Activated naive CD4-positive, alpha-beta T cell treated with anti-CD3 and anti-CD28 coated beads, Interleukin-2, amount 50 U/mL, for 24 hours (primary cell): ENCODE data around the gene NOX3.
"Not testable (repeated sequence)": the region's sequence is repeated elsewhere in the genome, so short reads cannot be mapped to it uniquely, and the experiment has no call there.

Experiments
- H3K27ac Mint-ChIP-seq: one replicate; pipeline ENCODE4 v1.8.0; 2021; ENCODE audit warnings: mild to moderate bottlenecking, mixed read lengths
- H3K27me3 Mint-ChIP-seq: one replicate; pipeline ENCODE4 v1.8.0; 2021; ENCODE audit warnings: mixed read lengths
- H3K36me3 Mint-ChIP-seq: one replicate; pipeline ENCODE4 v1.8.0; 2021; ENCODE audit warnings: mixed read lengths
- H3K4me1 Mint-ChIP-seq: one replicate; pipeline ENCODE4 v1.8.0; 2021; ENCODE audit warnings: mixed read lengths
- H3K4me3 Mint-ChIP-seq: one replicate; pipeline ENCODE4 v1.8.0; 2021; ENCODE audit warnings: mild to moderate bottlenecking, mixed read lengths
- H3K9me3 Mint-ChIP-seq: one replicate; pipeline ENCODE4 v1.8.0; 2021; ENCODE audit warnings: mixed read lengths

The NOX3 gene

GRCh38 chr6:155485756-155486155 lies 30.1 kb upstream of the NOX3 start:
- Mint-ChIP-seq H3K4me3 (no peak overlapping the region), H3K27me3 (peaks cover 2% of the 10 kb centered on the region), H3K27ac (no peak overlapping the region), H3K4me1 (no peaks in the 10 kb centered on the region), H3K9me3 (no peaks in the 10 kb centered on the region), H3K36me3 (no peaks in the 10 kb centered on the region)

DNA sequence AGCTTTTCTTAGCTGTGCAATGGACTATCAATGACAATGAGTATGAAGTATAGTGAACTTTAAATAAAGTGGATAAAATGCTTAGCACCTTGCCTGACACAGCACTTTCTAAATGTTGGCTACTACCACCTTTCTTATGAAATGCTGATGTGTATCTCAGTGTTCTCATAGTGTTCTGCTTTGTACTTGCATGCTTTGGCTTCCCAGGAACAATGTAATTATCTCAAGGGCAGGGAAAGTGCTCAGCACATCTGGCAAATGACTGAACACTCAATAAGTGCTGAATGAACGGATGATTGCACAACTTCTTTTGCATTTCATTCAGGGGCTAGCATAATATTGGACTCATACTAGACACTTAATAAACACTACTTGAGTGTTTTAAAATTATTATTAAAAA lies 28.2 kb upstream of the NOX3 start:
- no peak overlapping the region for H3K4me3 Mint-ChIP-seq
- H3K27me3 Mint-ChIP-seq, result peaks cover 2% of the 10 kb centered on the region
- peaks cover 8% of the 10 kb centered on the region for H3K4me1 Mint-ChIP-seq
- H3K27ac Mint-ChIP-seq, result no peak overlapping the region
- H3K36me3 Mint-ChIP-seq, result no peaks in the 10 kb centered on the region
- no peaks in the 10 kb centered on the region for H3K9me3 Mint-ChIP-seq

GRCh38 chr6:155481215-155481614 lies 25.6 kb upstream of the NOX3 start:
- no peaks in the 10 kb centered on the region for H3K27me3 Mint-ChIP-seq
- no peaks in the 10 kb centered on the region for H3K9me3 Mint-ChIP-seq
- H3K27ac Mint-ChIP-seq, result no peak overlapping the region
- no peak overlapping the region for H3K4me3 Mint-ChIP-seq
- no peaks in the 10 kb centered on the region for H3K36me3 Mint-ChIP-seq
- H3K4me1 Mint-ChIP-seq, result peaks cover 11% of the 10 kb centered on the region

GRCh38 chr6:155473741-155474140 lies 18.1 kb upstream of the NOX3 start:
- Mint-ChIP-seq H3K9me3 (peaks cover 6% of the 10 kb centered on the region), H3K4me3 (no peak overlapping the region), H3K27ac (no peak overlapping the region), H3K4me1 (peaks cover 4% of the 10 kb centered on the region), H3K27me3 (no peaks in the 10 kb centered on the region), H3K36me3 (peaks cover 6% of the 10 kb centered on the region)

- Mint-ChIP-seq H3K27me3 (no peaks in the 10 kb centered on the region), H3K36me3 (peaks cover 8% of the 10 kb centered on the region), H3K4me1 (no peaks in the 10 kb centered on the region), H3K4me3 (no peak overlapping the region), H3K27ac (no peak overlapping the region), H3K9me3 (peaks cover 6% of the 10 kb centered on the region)
Measured at GRCh38 chr6:155472886-155473285, 17.2 kb upstream of the NOX3 start.

DNA sequence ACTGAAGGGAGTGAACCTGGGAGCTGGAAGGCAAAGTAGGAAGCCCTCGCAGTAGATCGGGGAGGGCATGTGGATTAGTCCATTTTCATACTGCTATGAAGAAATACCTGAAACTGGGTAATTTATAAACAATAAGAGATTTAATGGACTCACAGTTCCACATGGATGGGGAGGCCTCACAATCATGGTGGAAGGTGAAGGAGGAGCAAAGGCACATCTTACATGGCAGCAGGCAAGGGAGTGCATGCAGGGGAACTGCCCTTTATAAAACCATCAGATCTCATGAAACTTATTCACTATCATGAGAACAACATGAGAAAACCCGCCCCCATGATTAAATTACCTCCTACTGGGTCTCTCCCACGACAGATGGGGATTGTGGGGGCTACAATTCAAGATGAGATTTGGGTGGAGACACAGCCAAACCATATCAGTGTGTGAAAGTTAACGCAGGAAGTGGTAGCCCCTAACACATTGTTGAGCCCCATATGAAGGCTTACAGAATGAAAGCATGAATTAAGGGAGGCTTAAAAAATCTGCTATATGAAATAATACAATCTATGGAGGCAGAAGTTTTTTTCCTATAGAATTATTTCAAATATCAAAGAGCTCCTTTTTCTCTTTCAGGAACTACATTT lies 15.5 kb upstream of the NOX3 start:
- not testable (repeated sequence) for H3K4me1 Mint-ChIP-seq, H3K27ac Mint-ChIP-seq, H3K9me3 Mint-ChIP-seq, H3K4me3 Mint-ChIP-seq, H3K27me3 Mint-ChIP-seq, H3K36me3 Mint-ChIP-seq

DNA sequence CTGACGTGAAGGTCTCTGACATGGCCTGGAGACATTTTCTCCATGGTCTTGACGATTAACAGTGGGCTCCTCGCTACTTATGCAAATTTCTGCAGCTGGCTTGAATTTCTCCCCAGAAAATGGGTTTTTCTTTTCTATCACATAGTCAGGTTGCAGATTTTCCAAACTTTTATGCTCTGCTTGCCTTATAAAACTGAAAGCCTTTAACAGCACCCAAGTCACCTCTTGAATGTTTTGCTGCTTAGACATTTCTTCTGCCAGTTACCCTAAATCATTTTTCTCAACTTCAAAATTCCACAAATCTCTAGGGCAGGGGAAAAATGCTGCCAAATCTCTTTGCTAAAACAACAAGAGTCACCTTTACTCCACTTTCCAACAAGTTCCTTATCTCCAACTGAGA lies 12.9 kb upstream of the NOX3 start:
- not testable (repeated sequence) for H3K27me3 Mint-ChIP-seq, H3K4me1 Mint-ChIP-seq, H3K27ac Mint-ChIP-seq, H3K4me3 Mint-ChIP-seq
- peaks cover 11% of the 10 kb centered on the region for H3K36me3 Mint-ChIP-seq
- H3K9me3 Mint-ChIP-seq, result peaks cover 11% of the 10 kb centered on the region

DNA sequence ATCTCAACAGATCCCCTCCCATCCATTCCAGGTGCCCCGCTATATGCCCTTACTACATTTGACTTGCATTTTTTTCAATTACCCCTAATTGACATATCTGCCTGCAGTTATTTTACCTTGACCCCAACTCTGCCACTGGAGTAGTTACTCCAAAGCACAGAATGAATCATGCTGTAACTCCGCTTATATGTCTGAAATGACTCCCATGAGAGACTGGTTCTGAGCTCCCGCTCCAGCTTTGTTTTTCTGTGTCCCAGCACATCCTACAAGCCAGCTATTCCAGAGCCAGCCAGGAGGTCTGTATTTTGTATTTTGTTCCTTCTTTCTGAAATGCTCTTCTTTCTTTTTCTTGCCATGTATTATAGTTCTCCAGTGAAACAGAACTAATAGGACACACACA lies 10.9 kb upstream of the NOX3 start:
- H3K27me3 Mint-ChIP-seq, result no peaks in the 10 kb centered on the region
- peaks cover 11% of the 10 kb centered on the region for H3K36me3 Mint-ChIP-seq
- H3K9me3 Mint-ChIP-seq, result peaks cover 11% of the 10 kb centered on the region
- no peak overlapping the region for H3K4me3 Mint-ChIP-seq
- H3K27ac Mint-ChIP-seq, result no peak overlapping the region
- H3K4me1 Mint-ChIP-seq, result no peaks in the 10 kb centered on the region

- no peaks in the 10 kb centered on the region for H3K4me1 Mint-ChIP-seq
- peaks cover 3% of the 10 kb centered on the region for H3K36me3 Mint-ChIP-seq
Measured at GRCh38 chr6:155461556-155461955, 5.9 kb upstream of the NOX3 start.

DNA sequence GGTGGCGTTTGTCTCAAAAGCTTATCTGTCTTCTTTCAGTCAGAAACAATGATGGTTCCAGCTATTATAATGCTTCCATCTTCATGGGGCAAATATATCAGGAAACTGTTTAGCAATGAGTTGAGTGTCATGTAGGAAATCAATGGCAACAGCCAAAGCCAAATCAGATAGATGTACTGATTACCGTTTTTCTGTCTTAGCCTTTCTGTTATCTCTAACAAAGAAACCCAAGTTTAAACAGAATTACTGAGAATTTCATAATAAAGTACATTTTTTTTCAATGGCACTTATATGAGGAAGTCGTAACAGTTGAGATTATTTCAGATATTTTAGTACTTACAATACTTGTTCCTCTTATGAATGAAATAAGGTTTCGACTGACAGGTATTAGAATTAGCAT lies 1.2 kb downstream of the NOX3 start:
- Mint-ChIP-seq H3K27me3 (peaks cover 3% of the 10 kb centered on the region), H3K36me3 (no peaks in the 10 kb centered on the region), H3K4me3 (no peak overlapping the region), H3K4me1 (peaks cover 9% of the 10 kb centered on the region), H3K9me3 (no peaks in the 10 kb centered on the region), H3K27ac (no peak overlapping the region)

More at GRCh38 chr6:155461556-155461955, 5.9 kb upstream of the NOX3 start:
- H3K27me3 Mint-ChIP-seq, result peaks cover 3% of the 10 kb centered on the region
- H3K9me3 Mint-ChIP-seq, result peaks cover 6% of the 10 kb centered on the region
- no peak overlapping the region for H3K4me3 Mint-ChIP-seq
- H3K27ac Mint-ChIP-seq, result no peak overlapping the region

DNA sequence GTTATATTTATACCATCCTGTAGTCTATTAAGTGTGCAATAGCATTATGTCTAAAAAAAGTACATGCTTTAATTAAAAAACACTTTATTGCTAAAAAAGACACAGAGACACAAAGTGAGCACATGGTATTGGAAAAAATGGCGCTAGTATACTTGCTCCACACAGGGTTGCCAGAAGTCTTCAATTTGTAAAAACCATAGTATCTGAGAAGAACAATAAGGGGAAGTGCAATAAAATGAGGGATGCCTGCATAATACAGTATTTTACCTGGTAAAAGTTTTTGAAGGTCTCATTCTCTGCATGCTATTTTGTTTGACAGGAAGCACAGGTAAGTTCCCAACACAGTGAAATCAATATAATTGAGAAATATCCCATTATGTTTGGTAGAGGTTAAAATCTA lies 1.6 kb downstream of the NOX3 start:
- H3K4me3 Mint-ChIP-seq, result no peak overlapping the region
- no peaks in the 10 kb centered on the region for H3K9me3 Mint-ChIP-seq
- H3K27ac Mint-ChIP-seq, result no peak overlapping the region
- no peaks in the 10 kb centered on the region for H3K36me3 Mint-ChIP-seq
- H3K27me3 Mint-ChIP-seq, result peaks cover 3% of the 10 kb centered on the region
- H3K4me1 Mint-ChIP-seq, result peaks cover 9% of the 10 kb centered on the region

DNA sequence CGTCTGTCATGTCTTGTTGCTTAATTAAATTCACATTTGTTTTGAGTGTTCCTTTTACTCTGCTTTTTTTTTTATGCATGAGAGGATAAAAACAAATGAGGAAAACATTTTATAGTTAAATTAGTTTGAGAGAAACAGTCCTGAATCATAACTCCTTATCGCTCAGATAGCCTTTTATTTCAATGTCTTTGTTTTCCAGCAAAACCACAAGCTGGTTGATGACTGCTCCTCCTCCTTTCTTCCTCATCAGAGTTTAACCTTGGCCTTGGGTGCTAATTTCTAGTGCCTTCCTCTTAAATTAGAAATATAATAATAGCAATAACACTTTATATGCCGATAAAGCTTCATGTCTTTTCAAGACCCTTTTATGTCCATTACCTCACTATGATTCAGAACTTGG lies 3.1 kb downstream of the NOX3 start:
- Mint-ChIP-seq H3K27ac (no peak overlapping the region), H3K36me3 (no peaks in the 10 kb centered on the region), H3K9me3 (no peaks in the 10 kb centered on the region), H3K4me3 (no peak overlapping the region), H3K27me3 (no peaks in the 10 kb centered on the region), H3K4me1 (peaks cover 9% of the 10 kb centered on the region)

DNA sequence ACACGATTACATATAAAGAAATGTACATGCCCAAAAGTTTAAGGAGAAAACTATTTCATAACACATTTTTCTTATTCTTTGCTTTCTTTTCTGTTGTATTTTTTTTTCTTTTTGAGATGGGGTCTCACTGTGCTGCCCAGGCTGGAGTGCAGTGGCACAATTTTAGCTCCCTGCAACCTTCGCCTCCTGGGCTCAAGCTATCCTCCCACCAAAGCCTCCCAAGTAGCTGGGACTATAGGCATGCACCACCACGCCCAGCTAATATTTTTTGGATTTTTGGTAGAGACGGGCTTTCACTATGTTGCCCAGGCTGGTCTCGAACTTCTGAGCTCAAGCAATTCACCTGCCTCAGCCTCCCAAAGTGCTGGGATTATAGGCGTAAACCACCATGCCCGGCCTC lies 4.1 kb downstream of the NOX3 start:
- not testable (repeated sequence) for H3K4me1 Mint-ChIP-seq, H3K27me3 Mint-ChIP-seq, H3K9me3 Mint-ChIP-seq, H3K4me3 Mint-ChIP-seq, H3K27ac Mint-ChIP-seq, H3K36me3 Mint-ChIP-seq

DNA sequence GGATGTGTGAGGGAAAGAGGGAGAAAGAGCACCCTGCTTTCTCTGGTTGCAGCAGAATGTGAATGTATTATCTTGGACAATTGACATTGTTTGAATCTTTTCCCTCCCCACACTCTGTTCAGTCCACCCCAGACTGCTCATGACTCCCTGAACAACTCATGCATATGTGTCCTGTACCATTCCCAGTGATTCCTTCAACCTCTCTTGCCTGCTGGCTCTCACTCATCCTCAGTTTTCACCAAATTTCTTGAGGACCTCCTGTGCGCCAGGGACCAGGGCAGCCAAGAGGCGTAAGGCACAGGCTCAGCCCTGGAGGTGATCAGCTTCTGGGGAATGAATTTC lies 5.4 kb downstream of the NOX3 start:
- H3K27ac Mint-ChIP-seq, result no peak overlapping the region

GRCh38 chr6:155449450-155450239 lies 6.0 kb downstream of the NOX3 start:
- H3K9me3 Mint-ChIP-seq, result no peaks in the 10 kb centered on the region
- H3K4me1 Mint-ChIP-seq, result peaks cover 9% of the 10 kb centered on the region
- no peaks in the 10 kb centered on the region for H3K27me3 Mint-ChIP-seq
- H3K27ac Mint-ChIP-seq, result no peak overlapping the region
- no peaks in the 10 kb centered on the region for H3K36me3 Mint-ChIP-seq
- H3K4me3 Mint-ChIP-seq, result no peak overlapping the region

More for the DNA sequence above, 5.4 kb downstream of the NOX3 start:
- Mint-ChIP-seq H3K4me3 (no peak overlapping the region), H3K36me3 (no peaks in the 10 kb centered on the region), H3K27me3 (no peaks in the 10 kb centered on the region), H3K9me3 (no peaks in the 10 kb centered on the region), H3K4me1 (peaks cover 9% of the 10 kb centered on the region)

DNA sequence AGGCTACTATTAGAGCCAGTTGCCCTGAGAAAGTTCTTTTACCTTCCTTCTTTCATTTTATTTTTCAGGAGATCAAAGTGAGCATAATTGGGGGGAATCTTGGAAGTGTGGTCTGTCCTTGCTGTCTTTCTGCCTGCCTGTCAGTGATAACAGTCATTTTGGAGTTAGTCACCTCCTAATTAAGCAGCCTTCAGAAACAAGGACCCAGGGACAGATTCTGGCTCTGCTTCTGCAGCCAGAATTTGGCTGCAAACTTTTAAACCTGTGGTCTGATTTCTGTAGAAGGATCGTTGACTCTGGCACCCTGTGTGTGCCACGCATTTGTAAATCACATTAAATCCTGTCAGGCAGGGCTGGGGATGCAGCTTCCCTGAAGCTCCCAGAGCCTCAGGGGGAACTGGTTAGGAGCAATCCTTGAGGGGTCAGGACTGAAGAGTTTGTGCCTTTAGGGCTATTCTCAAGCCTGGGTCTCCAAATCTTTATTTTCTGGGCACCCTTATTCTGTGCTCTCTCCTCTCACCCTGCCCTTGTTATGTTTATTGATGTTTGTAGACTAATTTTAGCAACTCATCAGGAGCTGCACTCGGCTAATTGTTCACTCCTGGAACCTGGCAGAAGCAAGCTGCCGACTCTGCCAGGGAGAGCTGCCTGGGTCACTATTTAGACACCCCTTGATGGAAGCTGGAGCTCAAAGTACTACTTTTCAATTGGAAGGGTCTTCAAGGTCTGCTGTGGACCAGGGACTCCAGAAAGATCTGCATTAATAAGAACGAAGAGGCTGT lies 6.8 kb downstream of the NOX3 start:
- no peak overlapping the region for H3K27ac Mint-ChIP-seq
- peaks cover 9% of the 10 kb centered on the region for H3K4me1 Mint-ChIP-seq
- H3K4me3 Mint-ChIP-seq, result no peak overlapping the region
- no peaks in the 10 kb centered on the region for H3K27me3 Mint-ChIP-seq
- no peaks in the 10 kb centered on the region for H3K9me3 Mint-ChIP-seq
- H3K36me3 Mint-ChIP-seq, result no peaks in the 10 kb centered on the region
